Stimulated activated CD4-positive, alpha-beta T cell treated with anti-CD3 and anti-CD28 coated beads, Interleukin-1b, Interleukin-23, amount 100 ng/mL, for 1 hour (primary cell): ENCODE results near the gene CCNY.

Experiments
- DNase-seq, 2 donors: peaks; one replicate each; pipeline ENCODE4 v3.0.0-alpha.2; 2020; ENCODE audit warnings: low read depth in 2 of 2

CCNY gene

GRCh38 chr10:35486297-35486990, 150.1 kb downstream of the CCNY start:
- no peak for DNase-seq

DNA sequence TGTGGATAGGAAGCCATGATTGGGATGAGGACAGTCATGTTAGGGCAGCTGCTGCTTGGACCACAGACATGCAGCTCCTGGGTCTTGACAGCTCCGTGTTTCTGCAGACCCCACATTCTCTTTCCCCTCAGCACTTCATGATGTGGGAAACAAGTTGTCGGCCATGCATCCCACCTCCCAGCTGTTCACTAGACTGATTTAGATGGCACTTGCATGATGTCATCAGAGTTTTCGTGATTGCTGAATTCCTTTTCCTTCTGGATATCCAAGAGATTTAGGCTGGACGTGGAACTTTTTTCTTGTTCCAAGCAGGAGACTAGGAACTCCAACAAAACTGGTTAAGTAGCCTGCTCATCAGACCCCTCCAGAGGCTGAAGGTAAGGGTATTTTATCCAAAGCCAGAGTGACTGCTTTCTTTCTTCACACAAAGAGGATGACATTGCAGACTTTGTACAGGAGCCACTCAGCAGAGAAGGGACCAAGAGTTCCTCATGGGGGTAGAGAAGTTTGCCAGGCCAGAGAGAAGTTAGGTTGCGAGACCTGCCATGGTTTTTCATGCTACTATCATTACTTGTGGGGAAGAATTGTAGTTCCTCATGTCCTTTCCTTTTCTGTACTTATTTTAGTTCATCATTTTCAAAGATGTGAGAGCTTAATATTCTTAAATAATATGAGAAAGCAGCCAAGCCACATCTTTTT, 151.2 kb downstream of the CCNY start:
- DNase-seq, result no peak

DNA sequence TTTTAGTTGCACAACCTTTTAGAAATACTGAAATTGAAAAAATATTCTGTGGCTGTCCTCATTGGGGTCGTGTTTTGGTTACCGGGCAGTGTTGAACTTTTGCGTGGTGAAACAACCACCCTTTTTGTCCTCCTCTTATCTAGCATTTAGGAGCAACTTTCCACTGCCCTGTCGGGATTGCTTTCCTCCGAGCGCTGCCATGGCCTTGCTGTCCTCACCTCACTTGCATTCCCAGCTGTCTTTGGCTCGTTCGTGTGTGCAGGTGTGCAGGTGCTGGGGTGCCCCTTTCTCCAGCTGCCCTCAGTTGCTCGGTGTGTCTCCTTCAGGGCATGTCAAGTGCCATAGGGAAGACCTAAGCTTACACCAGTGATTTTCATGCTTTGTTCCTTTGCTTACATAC, 151.9 kb downstream of the CCNY start:
- DNase-seq, result no peak

DNA sequence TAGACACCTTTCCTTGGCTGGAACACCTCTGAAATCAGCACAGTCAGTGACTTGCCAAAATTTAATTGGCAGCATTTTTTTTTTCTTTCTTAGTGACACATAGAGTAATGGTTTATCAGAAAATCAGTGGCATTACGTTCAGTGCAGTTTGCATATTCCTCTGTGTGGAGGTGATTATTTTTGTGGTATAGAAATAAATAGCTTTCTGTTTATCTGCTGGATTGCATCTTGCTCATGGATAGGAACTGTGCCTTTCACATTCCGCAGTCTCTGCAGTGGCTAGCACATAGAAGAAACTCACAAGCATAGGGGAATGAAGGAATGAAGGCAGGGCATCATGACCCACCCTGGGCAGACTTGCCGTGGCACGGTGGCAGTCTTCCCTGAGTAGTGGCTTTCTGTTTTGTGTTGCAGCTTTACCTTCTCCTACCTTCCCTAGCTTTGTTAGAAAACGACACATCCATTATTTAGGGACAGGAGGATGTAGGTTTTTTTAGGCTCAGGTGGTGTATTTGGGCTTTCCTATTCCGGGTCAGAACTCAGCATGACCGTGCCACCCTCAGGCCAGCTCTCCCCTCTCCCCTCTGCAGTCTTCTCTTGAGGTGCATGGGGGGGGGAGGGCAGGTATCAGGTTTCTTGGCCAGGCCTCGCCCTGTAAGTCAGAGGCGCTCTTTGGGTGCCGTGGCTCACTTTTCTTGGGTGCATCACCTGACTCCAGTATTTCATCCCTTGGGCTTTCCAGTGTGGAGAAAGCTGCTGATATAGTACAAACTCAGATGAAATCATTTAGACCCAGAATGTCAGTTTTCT, 156.3 kb downstream of the CCNY start:
- DNase-seq, result no peak

DNA sequence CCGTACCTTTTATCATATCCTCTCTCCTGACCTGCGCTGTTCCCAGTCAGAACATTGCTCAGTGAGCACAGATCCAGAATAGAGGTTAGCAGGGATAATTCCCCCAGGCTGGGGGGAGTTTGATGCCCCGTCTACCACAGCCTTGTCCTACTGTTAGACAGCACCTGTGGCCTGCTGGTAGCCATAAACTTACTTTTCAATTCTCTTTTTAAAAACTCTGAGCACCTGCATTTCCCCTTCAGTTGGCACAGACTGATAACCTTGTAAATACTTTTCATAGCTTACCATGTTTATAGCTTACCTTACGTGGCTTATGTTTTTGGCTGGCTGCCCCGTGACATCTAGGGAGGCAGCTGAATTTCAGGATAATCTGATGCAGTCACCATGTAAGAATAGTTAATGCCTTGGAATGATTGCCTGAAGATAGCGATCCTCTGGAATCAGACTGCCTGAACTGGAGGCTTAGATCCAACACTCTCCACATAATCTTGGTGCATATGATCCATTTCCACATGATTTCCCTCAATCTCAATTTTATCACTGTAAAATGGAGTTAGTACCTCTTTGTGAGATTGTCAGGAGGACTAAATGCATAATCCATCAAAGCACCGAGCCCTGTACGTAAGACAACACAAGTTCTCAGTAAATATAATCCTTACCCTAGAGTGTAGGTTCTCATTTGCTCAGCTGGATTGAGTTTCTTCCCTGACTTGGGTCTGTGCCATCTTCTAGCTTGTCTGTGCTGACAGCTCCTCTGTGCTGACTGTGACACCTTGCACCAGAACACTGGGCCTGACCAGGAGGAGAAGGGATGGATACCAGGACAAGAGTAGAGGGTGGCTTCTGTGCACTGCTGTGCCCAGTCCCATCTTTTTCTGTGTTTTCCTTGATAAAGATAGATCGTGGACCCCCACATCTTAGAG, 157.1 kb downstream of the CCNY start:
- DNase-seq, result no peak

GRCh38 chr10:35495521-35496119, 159.3 kb downstream of the CCNY start:
- DNase-seq, result no peak

DNA sequence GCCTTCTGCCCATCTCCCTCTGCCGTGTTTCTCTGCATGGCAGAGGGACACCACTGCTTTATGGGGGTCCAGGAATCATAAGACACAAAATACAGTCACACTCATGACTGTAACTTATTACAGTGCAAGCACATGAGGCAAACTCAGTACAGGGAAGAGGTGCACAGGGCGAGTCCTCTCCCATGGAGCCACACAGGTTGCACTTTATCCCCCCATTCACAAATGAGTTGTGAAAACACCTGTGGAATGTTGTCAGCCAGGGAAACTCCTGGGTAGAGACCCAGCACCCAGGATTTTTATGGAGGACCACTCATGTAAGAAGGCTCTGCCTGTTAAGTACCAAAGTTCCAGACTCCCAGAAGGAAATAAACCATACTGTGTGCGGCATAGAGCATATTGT, 161.6 kb downstream of the CCNY start:
- DNase-seq, result no peak

GRCh38 chr10:35498693-35499092, 162.4 kb downstream of the CCNY start:
- no peak for DNase-seq

GRCh38 chr10:35501923-35502322, 165.6 kb downstream of the CCNY start:
- no peak for DNase-seq

GRCh38 chr10:35502692-35503091, 166.4 kb downstream of the CCNY start:
- no peak for DNase-seq

DNA sequence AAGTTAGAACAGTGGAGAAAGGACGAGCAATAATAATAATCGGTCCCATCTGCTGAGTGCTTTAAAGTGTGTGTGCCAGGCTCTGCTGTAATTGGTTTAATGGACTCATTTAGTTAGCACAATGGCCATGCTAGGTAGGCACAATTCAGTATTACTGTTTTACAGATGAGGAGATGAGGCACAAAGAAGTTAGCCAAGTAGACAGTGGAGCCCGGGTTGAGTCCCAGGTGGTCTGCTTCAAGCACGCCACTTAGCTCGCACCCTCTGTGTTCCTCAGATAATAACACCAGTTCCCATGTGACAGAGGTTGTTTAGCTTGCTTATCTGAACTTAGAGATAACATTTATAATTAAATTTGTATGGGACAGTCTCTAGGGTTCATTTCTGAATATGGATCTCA, 167.3 kb downstream of the CCNY start:
- no peak for DNase-seq

- DNase-seq, result no peak
Observed at GRCh38 chr10:35504132-35504531, 167.8 kb downstream of the CCNY start.

- no peak for DNase-seq
Observed at GRCh38 chr10:35505241-35505873, 169.0 kb downstream of the CCNY start.

GRCh38 chr10:35506741-35507140, 170.4 kb downstream of the CCNY start:
- no peak for DNase-seq

- no peak for DNase-seq
Observed at GRCh38 chr10:35507519-35508109, 171.3 kb downstream of the CCNY start.

GRCh38 chr10:35508647-35509046, 172.3 kb downstream of the CCNY start:
- no peak for DNase-seq

GRCh38 chr10:35510891-35511290, 174.6 kb downstream of the CCNY start:
- no peak for DNase-seq

- DNase-seq, result no peak
Observed at GRCh38 chr10:35511647-35512046, 175.3 kb downstream of the CCNY start.

DNA sequence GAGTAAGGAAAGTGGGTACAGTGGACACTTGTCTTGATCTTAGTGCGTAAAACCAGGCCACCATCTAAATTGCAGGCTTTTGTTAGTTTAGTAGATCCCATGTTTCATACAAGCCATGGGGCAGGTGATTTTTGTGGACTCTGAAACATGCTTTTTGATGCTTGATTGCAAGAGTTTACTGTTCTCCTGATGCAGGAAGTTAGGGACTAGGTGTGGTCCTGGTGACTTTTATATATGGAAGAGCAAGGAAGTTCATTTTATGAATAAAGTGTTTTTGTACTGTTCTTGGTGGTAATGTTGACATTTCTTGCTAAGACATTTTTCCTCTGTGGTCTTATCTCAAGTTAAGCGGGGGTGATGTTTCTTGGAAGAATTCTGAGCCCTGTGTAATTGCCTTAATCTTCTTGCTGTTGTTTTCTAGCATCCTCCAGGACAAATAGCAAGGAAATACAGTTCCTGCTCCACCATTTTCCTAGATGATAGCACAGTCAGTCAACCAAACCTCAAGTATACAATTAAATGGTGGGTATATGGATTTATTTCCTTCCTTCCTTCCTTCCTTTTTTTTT, 179.9 kb downstream of the CCNY start:
- no peak for DNase-seq
